ENCODE measurements around the gene CRACDL.

CRACDL gene

DNA sequence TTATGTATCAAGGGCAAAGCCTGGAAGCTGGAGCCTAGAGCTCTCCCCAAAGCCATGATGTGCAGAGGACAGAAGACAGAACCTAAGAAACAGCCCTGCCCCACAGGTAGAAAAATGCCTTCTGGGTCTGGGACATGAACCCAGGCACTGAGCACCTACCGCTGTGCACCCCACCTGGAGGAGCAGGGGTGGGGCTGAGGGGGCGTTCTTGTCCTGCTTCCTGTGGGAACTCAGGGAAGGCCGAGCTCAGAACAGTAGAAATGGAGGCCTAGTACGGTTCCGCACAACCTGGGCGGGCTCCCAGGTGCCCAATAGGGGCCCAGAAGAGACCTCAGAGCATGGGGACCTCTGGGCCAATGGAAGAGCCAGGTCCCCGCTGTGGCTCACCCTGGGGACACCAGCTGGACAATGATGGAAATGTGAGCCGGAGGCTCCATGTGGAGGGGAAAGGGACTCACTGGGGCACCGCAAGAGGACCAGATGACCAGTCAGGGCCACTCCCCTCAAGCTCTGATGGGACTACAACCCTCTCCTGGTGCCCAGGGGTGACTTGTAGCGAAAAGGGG is 3.2 kb downstream of the CRACDL start:
- Mint-ChIP-seq H3K4me1 (peaks cover 6 to 26% of the 10 kb centered on the region in 2 donors), H3K36me3 (no peaks in the 10 kb centered on the region), H3K27ac (no peak overlapping the region), H3K4me3 (no peak overlapping the region), H3K9me3 (no peaks in the 10 kb centered on the region), H3K27me3 (peaks cover 49 to 67% of the 10 kb centered on the region in 2 donors)
- DNase-seq (no peak), ATAC-seq (replicated peaks) (no peak)

GRCh38 chr2:98932164-98932563 is 3.9 kb downstream of the CRACDL start:
- no peak overlapping the region for H3K4me3 Mint-ChIP-seq
- H3K36me3 Mint-ChIP-seq: no peaks in the 10 kb centered on the region
- H3K4me1 Mint-ChIP-seq: peaks cover 6 to 26% of the 10 kb centered on the region in 2 donors
- no peaks in the 10 kb centered on the region for H3K9me3 Mint-ChIP-seq
- H3K27me3 Mint-ChIP-seq: peaks cover 48 to 66% of the 10 kb centered on the region in 2 donors
- H3K27ac Mint-ChIP-seq: no peak overlapping the region
- DNase-seq (no peak), ATAC-seq (replicated peaks) (no peak)

GRCh38 chr2:98931596-98931995 is 4.4 kb downstream of the CRACDL start:
- Mint-ChIP-seq H3K4me3 (no peak overlapping the region), H3K9me3 (no peaks in the 10 kb centered on the region), H3K27ac (no peak overlapping the region), H3K27me3 (peaks cover 48 to 64% of the 10 kb centered on the region in 2 donors), H3K4me1 (peaks cover 3 to 20% of the 10 kb centered on the region in 2 donors), H3K36me3 (no peaks in the 10 kb centered on the region)
- DNase-seq (no peak), ATAC-seq (replicated peaks) (no peak)

- Mint-ChIP-seq H3K4me1 (peaks cover 0 to 10% of the 10 kb centered on the region in 2 donors), H3K27me3 (peaks cover 47 to 51% of the 10 kb centered on the region in 2 donors), H3K4me3 (no peak overlapping the region), H3K9me3 (no peaks in the 10 kb centered on the region), H3K27ac (no peak overlapping the region), H3K36me3 (no peaks in the 10 kb centered on the region)
- DNase-seq (no peak), ATAC-seq (replicated peaks) (no peak)
Observed at GRCh38 chr2:98929920-98930319, 6.1 kb downstream of the CRACDL start.

DNA sequence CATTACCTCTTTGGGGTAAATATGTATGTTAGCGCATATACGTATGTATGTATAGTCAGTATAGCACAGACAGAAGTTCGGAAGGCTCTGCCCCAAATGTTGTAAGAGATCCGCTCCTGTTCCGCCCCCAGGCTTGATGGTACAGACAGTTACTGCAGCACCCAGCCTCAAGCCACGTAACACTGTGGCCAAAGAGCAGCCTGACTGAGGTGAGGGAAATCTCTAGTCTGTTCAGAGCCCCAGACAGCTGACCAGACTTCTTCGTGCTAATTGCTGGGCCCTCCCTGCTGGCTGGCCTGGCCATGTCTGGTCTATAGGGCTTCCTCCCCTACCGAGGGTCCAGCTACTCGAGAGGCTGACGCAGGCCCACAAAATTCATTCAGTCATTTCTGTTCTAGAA is 7.8 kb downstream of the CRACDL start:
- Mint-ChIP-seq H3K27me3 (peaks cover 39 to 49% of the 10 kb centered on the region in 2 donors), H3K4me3 (no peak overlapping the region), H3K9me3 (peaks cover 0 to 1% of the 10 kb centered on the region in 2 donors), H3K4me1 (peaks cover 0 to 6% of the 10 kb centered on the region in 2 donors), H3K27ac (no peak overlapping the region), H3K36me3 (no peaks in the 10 kb centered on the region)
- ATAC-seq (replicated peaks) (no peak), DNase-seq (no peak)

GRCh38 chr2:98927027-98927426 is 9.0 kb downstream of the CRACDL start:
- DNase-seq (no peak), ATAC-seq (replicated peaks) (no peak)
- no peaks in the 10 kb centered on the region for H3K4me1 Mint-ChIP-seq
- no peak overlapping the region for H3K27ac Mint-ChIP-seq
- peaks cover 0 to 2% of the 10 kb centered on the region in 2 donors for H3K9me3 Mint-ChIP-seq
- no peak overlapping the region for H3K4me3 Mint-ChIP-seq
- peaks cover 31 to 37% of the 10 kb centered on the region in 2 donors for H3K27me3 Mint-ChIP-seq
- H3K36me3 Mint-ChIP-seq: no peaks in the 10 kb centered on the region

DNA sequence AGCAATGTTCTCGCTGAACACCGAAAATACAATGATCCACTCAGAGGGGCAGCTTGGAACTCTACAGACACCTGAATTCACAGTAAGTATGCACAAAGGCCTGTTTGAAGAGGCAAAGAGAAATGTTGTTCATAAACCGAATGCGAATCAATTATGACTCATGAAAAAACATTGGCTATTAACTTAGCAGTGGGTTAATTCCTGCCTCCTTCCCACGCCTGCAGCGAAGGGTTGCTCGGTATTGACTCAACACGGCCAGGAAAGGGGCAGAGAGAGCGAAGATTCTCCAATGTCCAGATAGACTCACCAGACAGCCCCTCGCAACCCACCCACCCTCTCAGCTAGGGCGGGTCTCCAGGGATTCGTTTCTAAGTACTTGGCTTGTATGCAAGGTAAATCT is 9.4 kb downstream of the CRACDL start:
- H3K27ac Mint-ChIP-seq: no peak overlapping the region
- H3K9me3 Mint-ChIP-seq: peaks cover 0 to 2% of the 10 kb centered on the region in 2 donors
- H3K36me3 Mint-ChIP-seq: no peaks in the 10 kb centered on the region
- no peak for DNase-seq
- H3K27me3 Mint-ChIP-seq: peaks cover 28 to 34% of the 10 kb centered on the region in 2 donors
- H3K4me1 Mint-ChIP-seq: no peaks in the 10 kb centered on the region
- no peak for ATAC-seq (replicated peaks)
- no peak overlapping the region for H3K4me3 Mint-ChIP-seq

- Mint-ChIP-seq H3K27me3 (peaks cover 33 to 44% of the 10 kb centered on the region in 2 donors), H3K4me3 (no peak overlapping the region), H3K27ac (no peak overlapping the region), H3K9me3 (peaks cover 0 to 2% of the 10 kb centered on the region in 2 donors), H3K4me1 (no peaks in the 10 kb centered on the region), H3K36me3 (no peaks in the 10 kb centered on the region)
- ATAC-seq (replicated peaks) (no peak), DNase-seq (no peak)
Observed at GRCh38 chr2:98924910-98925309, 11.1 kb downstream of the CRACDL start.

GRCh38 chr2:98924038-98924830 is 11.8 kb downstream of the CRACDL start:
- H3K4me3 Mint-ChIP-seq: no peak overlapping the region
- H3K27ac Mint-ChIP-seq: no peak overlapping the region
- peaks cover 0 to 2% of the 10 kb centered on the region in 2 donors for H3K9me3 Mint-ChIP-seq
- H3K27me3 Mint-ChIP-seq: peaks cover 33 to 44% of the 10 kb centered on the region in 2 donors
- H3K36me3 Mint-ChIP-seq: no peaks in the 10 kb centered on the region
- ATAC-seq (replicated peaks) (no peak), DNase-seq (no peak)
- no peaks in the 10 kb centered on the region for H3K4me1 Mint-ChIP-seq

GRCh38 chr2:98923244-98923940 is 12.6 kb downstream of the CRACDL start:
- ATAC-seq (replicated peaks) (no peak), DNase-seq (no peak)
- no peak overlapping the region for H3K27ac Mint-ChIP-seq
- H3K4me3 Mint-ChIP-seq: no peak overlapping the region
- H3K4me1 Mint-ChIP-seq: no peaks in the 10 kb centered on the region
- peaks cover 0 to 2% of the 10 kb centered on the region in 2 donors for H3K9me3 Mint-ChIP-seq
- H3K27me3 Mint-ChIP-seq: peaks cover 39 to 44% of the 10 kb centered on the region in 2 donors
- no peaks in the 10 kb centered on the region for H3K36me3 Mint-ChIP-seq

DNA sequence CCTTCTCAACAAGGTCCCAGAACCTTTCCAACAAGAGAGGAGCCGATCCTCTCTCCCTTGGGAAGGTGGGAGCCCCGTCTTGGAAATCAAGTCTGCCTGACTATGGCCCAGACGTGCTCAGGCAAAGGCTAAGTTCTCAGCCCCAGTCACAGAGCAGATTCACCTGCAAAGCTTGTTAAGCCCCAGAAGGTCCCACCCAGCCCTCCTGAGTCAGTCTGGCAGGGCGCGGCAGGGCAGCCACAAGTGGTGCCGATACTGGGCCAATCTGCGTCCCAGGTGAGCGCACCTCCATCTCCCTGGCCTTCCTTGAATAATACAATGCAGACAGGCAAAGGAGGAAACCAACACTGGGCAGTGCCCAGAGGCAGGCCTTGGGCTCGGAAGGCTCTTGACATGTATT is 15.0 kb downstream of the CRACDL start:
- H3K36me3 Mint-ChIP-seq: no peaks in the 10 kb centered on the region
- no peak for DNase-seq
- ATAC-seq (replicated peaks): no peak
- H3K4me3 Mint-ChIP-seq: no peak overlapping the region
- no peak overlapping the region for H3K27ac Mint-ChIP-seq
- peaks cover 36 to 40% of the 10 kb centered on the region in 2 donors for H3K27me3 Mint-ChIP-seq
- H3K4me1 Mint-ChIP-seq: no peaks in the 10 kb centered on the region
- peaks cover 0 to 2% of the 10 kb centered on the region in 2 donors for H3K9me3 Mint-ChIP-seq

DNA sequence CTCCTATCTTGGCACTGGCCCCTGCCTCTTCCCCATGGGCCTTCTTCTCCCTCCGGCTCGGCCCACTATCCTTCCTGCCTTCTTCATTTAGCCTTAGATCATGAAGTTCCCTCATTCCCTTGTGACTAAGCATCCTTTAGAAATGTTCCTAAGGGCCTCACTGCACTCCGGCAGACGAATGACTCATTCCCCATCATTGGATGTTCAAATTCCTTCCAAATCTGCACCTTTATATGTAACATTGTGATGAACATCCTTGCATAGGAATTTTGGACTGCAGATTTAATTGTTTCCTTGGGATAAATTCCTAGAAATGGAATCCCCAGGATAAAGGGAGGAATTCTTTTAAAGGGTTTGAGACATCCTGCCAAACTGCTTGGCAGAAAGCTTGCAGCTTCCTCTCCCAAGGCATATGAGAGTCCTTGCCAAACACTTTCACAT is 19.0 kb downstream of the CRACDL start:
- ATAC-seq (replicated peaks) (no peak), DNase-seq (no peak)
- Mint-ChIP-seq H3K27ac (no peak overlapping the region), H3K4me3 (no peak overlapping the region), H3K36me3 (no peaks in the 10 kb centered on the region), H3K9me3 (no peaks in the 10 kb centered on the region), H3K27me3 (peaks cover 43 to 65% of the 10 kb centered on the region in 2 donors), H3K4me1 (peaks cover 0 to under 1% of the 10 kb centered on the region in 2 donors)

- H3K36me3 Mint-ChIP-seq: no peaks in the 10 kb centered on the region
- peaks cover 42 to 65% of the 10 kb centered on the region in 2 donors for H3K27me3 Mint-ChIP-seq
- H3K4me3 Mint-ChIP-seq: no peak overlapping the region
- H3K9me3 Mint-ChIP-seq: no peaks in the 10 kb centered on the region
- ATAC-seq (replicated peaks): no peak
- H3K4me1 Mint-ChIP-seq: peaks cover 0 to 6% of the 10 kb centered on the region in 2 donors
- no peak overlapping the region for H3K27ac Mint-ChIP-seq
- no peak for DNase-seq
Observed at GRCh38 chr2:98915751-98916358, 20.2 kb downstream of the CRACDL start.
